MM.1S (cell line): Measurements from ENCODE around the gene HASPIN.

Source experiments
- DNase-seq: peaks from one replicate; pipeline ENCODE4 v3.0.0-alpha.2; 2015
- H2AFZ ChIP-seq: fragments of 300-600 bp; sonication (generic); 2 replicates; pipeline ENCODE4 v1.6.0; 2016; ENCODE audit warnings: antibody characterized with exemption, low read length
- H3F3A ChIP-seq: fragments of 300-600 bp; sonication (generic); 2 replicates; pipeline ENCODE4 v1.6.1; 2016; ENCODE audit warnings: mild to moderate bottlenecking, antibody characterized with exemption, low read length, moderate library complexity, mixed read lengths; ENCODE audit not compliant: insufficient read depth
- H3K27ac ChIP-seq: fragments of 300-600 bp; sonication (generic); 2 replicates; pipeline ENCODE4 v1.5.1; 2016; ENCODE audit warnings: mild to moderate bottlenecking, low read length
- H3K27me3 ChIP-seq: fragments of 300-600 bp; sonication (generic); replicated peaks from 2 replicates; pipeline ENCODE4 v1.6.0; 2016; ENCODE audit warnings: low read length; ENCODE audit not compliant: insufficient read depth
- H3K36me3 ChIP-seq: fragments of 300-600 bp; sonication (generic); replicated peaks from 2 replicates; pipeline ENCODE4 v1.6.1; 2016; ENCODE audit warnings: mild to moderate bottlenecking, low read length, mixed read lengths; ENCODE audit not compliant: insufficient read depth
- H3K4me1 ChIP-seq: fragments of 300-600 bp; sonication (generic); 2 replicates; pipeline ENCODE4 v1.6.1; 2016; ENCODE audit warnings: low read length, mixed read lengths
- H3K4me2 ChIP-seq: fragments of 300-600 bp; sonication (generic); 2 replicates; pipeline ENCODE4 v1.6.0; 2016; ENCODE audit warnings: low read depth, low read length
- H3K4me3 ChIP-seq: fragments of 300-600 bp; sonication (generic); 2 replicates; pipeline ENCODE4 v1.5.1; 2016; ENCODE audit warnings: low read length, mixed read lengths
- H3K79me2 ChIP-seq: fragments of 300-600 bp; sonication (generic); 2 replicates; pipeline ENCODE4 v1.6.1; 2016; ENCODE audit warnings: mixed run types, low read length, mixed read lengths
- H3K9ac ChIP-seq: fragments of 300-600 bp; sonication (generic); 2 replicates; pipeline ENCODE4 v1.6.1; 2016; ENCODE audit warnings: low read length, mixed read lengths
- H3K9me2 ChIP-seq: fragments of 300-600 bp; sonication (generic); replicated peaks from 2 replicates; pipeline ENCODE4 v1.6.1; 2016; ENCODE audit warnings: mild to moderate bottlenecking, low read length, mixed read lengths; ENCODE audit not compliant: insufficient read depth
- H3K9me3 ChIP-seq: fragments of 300-600 bp; sonication (generic); replicated peaks from 2 replicates; pipeline ENCODE4 v1.6.1; 2016; ENCODE audit warnings: mild to moderate bottlenecking, low read length, mixed read lengths; ENCODE audit not compliant: insufficient read depth
- H4K20me1 ChIP-seq: fragments of 300-600 bp; sonication (generic); 2 replicates; pipeline ENCODE4 v1.6.1; 2016; ENCODE audit warnings: mild to moderate bottlenecking, low read length, moderate library complexity, mixed read lengths; ENCODE audit not compliant: insufficient read depth
- EZH2 ChIP-seq: fragments of 300-600 bp; sonication (generic); optimal IDR thresholded peaks from 2 replicates; pipeline ENCODE3; 2017; ENCODE audit warnings: low read depth, mild to moderate bottlenecking, antibody characterized with exemption, low read length, mixed read lengths
- EZH2phosphoT487 ChIP-seq: fragments of 300-600 bp; sonication (generic); IDR thresholded peaks from 2 replicates; pipeline ENCODE4 v1.6.1; 2018; ENCODE audit warnings: antibody characterized with exemption, low read length
- TF ChIP-seq, protein P1 (sequence below): fragments of 300-600 bp; sonication (generic); IDR thresholded peaks from 2 replicates; pipeline ENCODE4 v1.5.1; 2016; ENCODE audit warnings: antibody characterized with exemption, low read length, mixed read lengths

HASPIN gene

DNA sequence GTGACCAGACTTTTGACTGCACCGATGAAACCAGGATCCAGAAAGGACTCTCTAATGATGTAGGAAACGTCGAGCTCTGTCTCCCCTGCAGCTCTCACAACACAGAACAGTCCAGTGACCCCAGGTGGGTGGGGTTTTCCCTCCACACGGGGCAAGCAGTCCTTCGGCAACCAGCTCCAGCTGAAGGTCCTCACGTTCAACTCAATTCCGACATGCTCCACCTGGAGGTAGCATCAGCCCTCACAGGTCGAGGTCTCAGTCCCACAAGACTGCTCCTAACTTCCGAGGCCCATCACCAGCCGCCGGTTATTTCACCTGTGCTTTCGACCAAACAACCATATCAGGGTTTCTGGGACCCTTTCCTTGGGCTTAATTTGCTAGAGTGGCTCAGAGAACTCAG is 49.1 kb downstream of the HASPIN start:
- Histone ChIP-seq H3K9me3 (no peaks in the 10 kb centered on the region), H3K27ac (no peak overlapping the region), H3K9ac (no peak overlapping the region), H2AFZ (no peak overlapping the region), H3K4me3 (no peak overlapping the region), H3K9me2 (no peaks in the 10 kb centered on the region), H3K36me3 (no peaks in the 10 kb centered on the region), H4K20me1 (no peaks in the 10 kb centered on the region), H3K4me2 (no peak overlapping the region), H3K4me1 (no peaks in the 10 kb centered on the region), H3F3A (no peaks in the 10 kb centered on the region), H3K79me2 (no peaks in the 10 kb centered on the region), H3K27me3 (no peaks in the 10 kb centered on the region)
- no peak for DNase-seq
- no peak for TF ChIP-seq EZH2phosphoT487
- TF ChIP-seq EZH2: no peak
- TF ChIP-seq, protein P1, sequence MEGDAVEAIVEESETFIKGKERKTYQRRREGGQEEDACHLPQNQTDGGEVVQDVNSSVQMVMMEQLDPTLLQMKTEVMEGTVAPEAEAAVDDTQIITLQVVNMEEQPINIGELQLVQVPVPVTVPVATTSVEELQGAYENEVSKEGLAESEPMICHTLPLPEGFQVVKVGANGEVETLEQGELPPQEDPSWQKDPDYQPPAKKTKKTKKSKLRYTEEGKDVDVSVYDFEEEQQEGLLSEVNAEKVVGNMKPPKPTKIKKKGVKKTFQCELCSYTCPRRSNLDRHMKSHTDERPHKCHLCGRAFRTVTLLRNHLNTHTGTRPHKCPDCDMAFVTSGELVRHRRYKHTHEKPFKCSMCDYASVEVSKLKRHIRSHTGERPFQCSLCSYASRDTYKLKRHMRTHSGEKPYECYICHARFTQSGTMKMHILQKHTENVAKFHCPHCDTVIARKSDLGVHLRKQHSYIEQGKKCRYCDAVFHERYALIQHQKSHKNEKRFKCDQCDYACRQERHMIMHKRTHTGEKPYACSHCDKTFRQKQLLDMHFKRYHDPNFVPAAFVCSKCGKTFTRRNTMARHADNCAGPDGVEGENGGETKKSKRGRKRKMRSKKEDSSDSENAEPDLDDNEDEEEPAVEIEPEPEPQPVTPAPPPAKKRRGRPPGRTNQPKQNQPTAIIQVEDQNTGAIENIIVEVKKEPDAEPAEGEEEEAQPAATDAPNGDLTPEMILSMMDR: no peak

DNA sequence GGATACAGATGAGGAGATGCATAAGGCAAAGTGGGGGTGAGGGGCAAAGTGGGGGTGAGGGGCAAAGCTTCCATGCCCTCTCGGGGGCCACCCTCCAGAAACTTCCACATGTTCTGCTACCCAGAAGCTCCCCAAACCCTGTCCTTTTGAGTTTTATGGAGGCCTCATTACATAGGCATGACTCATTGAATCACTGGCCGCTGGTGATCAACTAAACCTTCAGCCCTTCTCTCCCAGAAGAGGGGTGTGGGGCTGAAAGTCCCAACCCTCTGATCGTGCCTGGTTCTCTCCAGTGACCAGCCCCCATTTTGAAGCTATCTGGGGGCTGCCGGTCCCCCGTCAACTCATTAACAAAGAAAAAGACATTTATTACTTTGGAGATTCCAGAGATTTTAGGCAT is 49.8 kb downstream of the HASPIN start:
- Histone ChIP-seq H3K27ac (no peak overlapping the region), H3K4me1 (no peaks in the 10 kb centered on the region), H4K20me1 (no peaks in the 10 kb centered on the region), H3K4me2 (no peak overlapping the region), H3K79me2 (no peaks in the 10 kb centered on the region), H3K9ac (no peak overlapping the region), H3K36me3 (no peaks in the 10 kb centered on the region), H3K4me3 (no peak overlapping the region), H3K27me3 (no peaks in the 10 kb centered on the region), H3F3A (no peaks in the 10 kb centered on the region), H3K9me2 (no peaks in the 10 kb centered on the region), H2AFZ (no peak overlapping the region), H3K9me3 (no peaks in the 10 kb centered on the region)
- no peak for TF ChIP-seq EZH2
- TF ChIP-seq, protein P1: no peak
- no peak for DNase-seq

DNA sequence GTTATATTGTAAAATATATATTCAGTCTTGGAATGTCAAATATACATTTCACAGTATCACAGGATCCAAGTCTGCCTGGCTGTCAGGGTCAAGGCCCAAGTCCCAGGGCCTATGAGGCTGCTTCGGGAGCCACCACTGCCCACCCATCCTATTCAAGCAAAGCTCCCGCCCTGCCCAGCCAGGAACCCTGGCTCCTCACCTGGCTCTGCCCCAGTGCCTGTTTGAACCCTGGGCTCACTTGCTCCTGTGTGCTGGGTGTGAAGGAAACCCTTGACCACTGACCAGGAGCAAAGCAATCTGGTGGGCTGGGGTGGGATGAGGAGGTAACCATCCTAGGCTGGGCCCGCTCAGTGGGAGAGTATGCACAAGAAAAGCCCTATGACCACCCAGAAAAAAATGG is 50.3 kb downstream of the HASPIN start:
- Histone ChIP-seq H2AFZ (no peak overlapping the region), H4K20me1 (no peaks in the 10 kb centered on the region), H3K4me1 (no peaks in the 10 kb centered on the region), H3K9me2 (no peaks in the 10 kb centered on the region), H3F3A (no peaks in the 10 kb centered on the region), H3K9me3 (no peaks in the 10 kb centered on the region), H3K9ac (no peak overlapping the region), H3K27me3 (no peaks in the 10 kb centered on the region), H3K79me2 (no peaks in the 10 kb centered on the region), H3K36me3 (no peaks in the 10 kb centered on the region), H3K4me2 (no peak overlapping the region), H3K27ac (no peak overlapping the region), H3K4me3 (no peak overlapping the region)
- no peak for DNase-seq
- TF ChIP-seq, protein P1: no peak
- no peak for TF ChIP-seq EZH2
